ENCODE measurements around the gene SLC25A30.

The SLC25A30 gene

GRCh38 chr13:45451282-45451681 lies 33.1 kb upstream of the SLC25A30 start:
- no peak overlapping the region for H3K27ac ChIP-seq (replicated peaks)
- no peak overlapping the region for H3K4me3 ChIP-seq (replicated peaks; ENCODE audit: insufficient read depth, low read length)
- H3K27me3 ChIP-seq (ENCODE audit: insufficient read depth, poor library complexity, severe bottlenecking) = no peaks in the 10 kb centered on the region
- TF ChIP-seq GABPA (IDR thresholded peaks at IDR 0.05; ENCODE audit: low read depth) (no peak), REST (IDR thresholded peaks at IDR 0.05; ENCODE audit: insufficient replicate concordance, low read depth) (no peak), SPI1 (IDR thresholded peaks at IDR 0.05; ENCODE audit: borderline replicate concordance, low read depth) (no peak), POLR2AphosphoS5 (IDR thresholded peaks at IDR 0.05; ENCODE audit: low read depth) (no peak)
- TF ChIP-seq, protein P1, sequence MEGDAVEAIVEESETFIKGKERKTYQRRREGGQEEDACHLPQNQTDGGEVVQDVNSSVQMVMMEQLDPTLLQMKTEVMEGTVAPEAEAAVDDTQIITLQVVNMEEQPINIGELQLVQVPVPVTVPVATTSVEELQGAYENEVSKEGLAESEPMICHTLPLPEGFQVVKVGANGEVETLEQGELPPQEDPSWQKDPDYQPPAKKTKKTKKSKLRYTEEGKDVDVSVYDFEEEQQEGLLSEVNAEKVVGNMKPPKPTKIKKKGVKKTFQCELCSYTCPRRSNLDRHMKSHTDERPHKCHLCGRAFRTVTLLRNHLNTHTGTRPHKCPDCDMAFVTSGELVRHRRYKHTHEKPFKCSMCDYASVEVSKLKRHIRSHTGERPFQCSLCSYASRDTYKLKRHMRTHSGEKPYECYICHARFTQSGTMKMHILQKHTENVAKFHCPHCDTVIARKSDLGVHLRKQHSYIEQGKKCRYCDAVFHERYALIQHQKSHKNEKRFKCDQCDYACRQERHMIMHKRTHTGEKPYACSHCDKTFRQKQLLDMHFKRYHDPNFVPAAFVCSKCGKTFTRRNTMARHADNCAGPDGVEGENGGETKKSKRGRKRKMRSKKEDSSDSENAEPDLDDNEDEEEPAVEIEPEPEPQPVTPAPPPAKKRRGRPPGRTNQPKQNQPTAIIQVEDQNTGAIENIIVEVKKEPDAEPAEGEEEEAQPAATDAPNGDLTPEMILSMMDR (IDR thresholded peaks at IDR 0.05; ENCODE audit: insufficient read depth, low read length) = no peak
- no peak for DNase-seq (ENCODE audit: low read depth in 1 of 2, low spot score in 1 of 2)

DNA sequence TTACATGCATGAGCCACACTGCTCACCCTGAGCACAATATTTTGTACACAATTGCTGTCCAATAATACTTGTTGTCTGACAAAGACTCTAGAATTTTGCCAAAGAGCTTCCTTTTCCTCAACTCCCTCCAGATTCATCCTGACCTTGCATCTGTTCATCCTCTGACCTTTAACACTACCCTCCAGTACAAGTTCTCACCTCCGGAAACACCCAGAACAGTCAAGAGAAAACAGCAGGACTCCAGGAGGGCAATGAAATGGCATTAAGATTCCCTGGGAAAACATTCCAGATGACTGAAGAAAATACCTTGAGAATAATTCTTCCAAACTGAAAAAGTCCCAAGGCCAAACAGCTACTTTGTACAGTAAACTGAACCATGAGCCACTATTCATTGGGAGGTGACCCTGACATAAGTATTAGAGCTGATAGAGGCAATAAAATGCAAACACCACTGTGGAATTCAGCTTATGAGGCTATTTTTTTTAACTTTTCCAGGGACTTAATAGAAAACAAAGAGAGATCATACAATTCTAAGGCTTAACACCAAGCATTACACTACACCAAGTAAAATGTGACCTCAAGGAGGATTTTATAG lies 30.9 kb upstream of the SLC25A30 start:
- DNase-seq (ENCODE audit: low read depth in 1 of 2, low spot score in 1 of 2) = no peak
- TF ChIP-seq, protein P1 (IDR thresholded peaks at IDR 0.05; ENCODE audit: insufficient read depth, low read length) = no peak
- no peak for TF ChIP-seq POLR2AphosphoS5 (IDR thresholded peaks at IDR 0.05; ENCODE audit: low read depth)
- Histone ChIP-seq H3K4me3 (replicated peaks; ENCODE audit: insufficient read depth, low read length) (no peak overlapping the region), H3K27ac (replicated peaks) (no peak overlapping the region), H3K27me3 (ENCODE audit: insufficient read depth, poor library complexity, severe bottlenecking) (no peaks in the 10 kb centered on the region)

DNA sequence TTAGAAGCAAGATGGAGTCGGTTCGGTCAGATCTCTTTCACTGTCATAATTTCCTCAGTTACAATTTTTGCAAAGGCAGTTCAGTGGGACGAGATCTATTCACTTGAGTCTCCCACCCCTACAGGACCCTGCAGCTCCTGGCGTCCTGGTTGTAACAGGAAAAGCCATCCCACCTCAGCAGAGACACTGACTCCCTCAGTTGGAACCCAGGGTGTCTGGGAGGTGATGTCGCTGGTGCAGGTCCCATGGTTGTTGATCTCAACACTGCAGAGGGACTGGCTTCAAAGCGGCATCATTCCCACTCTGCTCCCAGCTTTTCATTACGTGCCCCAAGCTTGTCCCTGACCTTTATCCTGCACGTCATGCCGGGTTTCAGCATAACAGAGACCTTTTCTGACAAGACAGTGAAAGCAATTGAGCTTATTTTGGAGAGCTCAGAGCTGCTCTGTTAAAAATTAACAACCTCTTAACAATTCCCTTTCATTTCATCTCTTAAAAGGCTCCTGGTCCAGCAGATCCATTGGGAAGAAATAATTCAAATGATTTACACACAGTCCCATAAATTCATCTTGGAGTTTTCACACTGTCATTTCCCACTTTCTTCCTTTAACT lies 29.0 kb upstream of the SLC25A30 start:
- Histone ChIP-seq H3K27me3 (ENCODE audit: insufficient read depth, poor library complexity, severe bottlenecking) (no peaks in the 10 kb centered on the region), H3K4me3 (replicated peaks; ENCODE audit: insufficient read depth, low read length) (no peak overlapping the region), H3K27ac (replicated peaks) (no peak overlapping the region)
- DNase-seq (ENCODE audit: low read depth in 1 of 2, low spot score in 1 of 2) = no peak
- TF ChIP-seq REST (IDR thresholded peaks at IDR 0.05; ENCODE audit: insufficient replicate concordance, low read depth) (no peak), GABPA (IDR thresholded peaks at IDR 0.05; ENCODE audit: low read depth) (no peak), POLR2AphosphoS5 (IDR thresholded peaks at IDR 0.05; ENCODE audit: low read depth) (no peak), SPI1 (IDR thresholded peaks at IDR 0.05; ENCODE audit: borderline replicate concordance, low read depth) (no peak)
- TF ChIP-seq, protein P1 (IDR thresholded peaks at IDR 0.05; ENCODE audit: insufficient read depth, low read length) = no peak

DNA sequence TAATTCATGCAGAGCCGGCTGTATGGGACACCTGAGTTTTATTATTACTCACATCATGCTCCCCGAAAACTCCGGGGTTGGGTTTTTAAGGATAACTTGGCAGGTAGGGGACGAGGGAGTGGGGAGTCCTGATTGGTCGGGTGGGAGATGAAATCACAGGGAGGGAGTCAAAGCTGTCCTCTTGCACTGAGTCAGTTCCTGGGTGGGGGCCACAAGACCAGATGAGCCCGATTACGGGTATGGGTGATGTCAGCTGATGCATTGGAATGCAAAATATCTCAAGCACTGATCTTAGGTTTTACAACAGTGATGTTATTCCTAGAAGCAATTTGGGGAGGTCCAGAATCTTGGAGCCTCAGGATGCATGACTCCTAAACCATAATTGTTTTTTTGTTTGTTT lies 28.0 kb upstream of the SLC25A30 start:
- Histone ChIP-seq H3K4me3 (replicated peaks; ENCODE audit: insufficient read depth, low read length) (no peak overlapping the region), H3K27me3 (ENCODE audit: insufficient read depth, poor library complexity, severe bottlenecking) (no peaks in the 10 kb centered on the region), H3K27ac (replicated peaks) (no peak overlapping the region)
- TF ChIP-seq, protein P1 (IDR thresholded peaks at IDR 0.05; ENCODE audit: insufficient read depth, low read length) = no peak
- DNase-seq (ENCODE audit: low read depth in 1 of 2, low spot score in 1 of 2) = no peak

All from HL-60 (cell line).